Spinal cord (tissue), 10 donors: ENCODE results near the gene NEK6. TPM values are rescaled to one million over a fixed set of nuclear protein-coding genes. Genes with fewer than 3 reads are reported as not detected.
A peak's percentile ranks its signal among the peaks of the same experiment; 100 is the strongest.

Experiments
- DNase-seq, 6 donors: peaks; one replicate each; pipeline versions ENCODE4 v3.0.0 to v3.0.0-alpha.2; 2013 to 2015; ENCODE audit warnings: low spot score in 6 of 6, low read depth in 4 of 6
- H3K27ac ChIP-seq: one replicate; pipeline ENCODE4 v1.5.1; 2013; ENCODE audit warnings: low read depth, low read length, control low read depth
- H3K27me3 ChIP-seq: one replicate; pipeline ENCODE4 v1.6.1; 2013; ENCODE audit warnings: low read length; ENCODE audit not compliant: control insufficient read depth, insufficient read depth
- H3K36me3 ChIP-seq: one replicate; pipeline ENCODE4 v1.6.1; 2013; ENCODE audit warnings: low read length; ENCODE audit not compliant: control insufficient read depth, insufficient read depth
- H3K4me1 ChIP-seq: one replicate; pipeline ENCODE4 v1.6.1; 2013; ENCODE audit warnings: low read length; ENCODE audit not compliant: control insufficient read depth, insufficient read depth
- H3K4me3 ChIP-seq: one replicate; pipeline ENCODE4 v1.5.1; 2013; ENCODE audit warnings: low read depth, low read length, control low read depth
- H3K9me3 ChIP-seq: one replicate; pipeline ENCODE4 v1.6.1; 2013; ENCODE audit warnings: low read length; ENCODE audit not compliant: control insufficient read depth, insufficient read depth
- WGBS: methylation state at CpG from one replicate; pipeline ENCODE4 v1.1.5; 2013; ENCODE audit warnings: missing lambda C conversion rate; ENCODE audit not compliant: insufficient coverage; 5-methylcytosine and 5-hydroxymethylcytosine counted together
- polyA plus RNA-seq, 2 donors: library from polyadenylated mRNA; unstranded; fragments of 120-200 nt; gene quantifications; one replicate each; pipeline ENCODE4 v1.2.1, GENCODE V29; 2013; ENCODE audit not compliant: insufficient read length in 2 of 2
- total RNA-seq, 2 donors: library from RNA; depleted of rRNA in 1 of 2; stranded (reverse); fragments of 120-200 nt in 1 of 2; fragments of >200 nt in 1 of 2; gene quantifications; one replicate each; pipeline versions ENCODE4 v1.2.3 to v1.2.4, GENCODE V29; 2013 to 2014
- donor health status: healthy.

NEK6 gene
- total and polyA plus RNA-seq, 4 donors, result 26.1 to 39.0 (median 30.4) TPM

DNA sequence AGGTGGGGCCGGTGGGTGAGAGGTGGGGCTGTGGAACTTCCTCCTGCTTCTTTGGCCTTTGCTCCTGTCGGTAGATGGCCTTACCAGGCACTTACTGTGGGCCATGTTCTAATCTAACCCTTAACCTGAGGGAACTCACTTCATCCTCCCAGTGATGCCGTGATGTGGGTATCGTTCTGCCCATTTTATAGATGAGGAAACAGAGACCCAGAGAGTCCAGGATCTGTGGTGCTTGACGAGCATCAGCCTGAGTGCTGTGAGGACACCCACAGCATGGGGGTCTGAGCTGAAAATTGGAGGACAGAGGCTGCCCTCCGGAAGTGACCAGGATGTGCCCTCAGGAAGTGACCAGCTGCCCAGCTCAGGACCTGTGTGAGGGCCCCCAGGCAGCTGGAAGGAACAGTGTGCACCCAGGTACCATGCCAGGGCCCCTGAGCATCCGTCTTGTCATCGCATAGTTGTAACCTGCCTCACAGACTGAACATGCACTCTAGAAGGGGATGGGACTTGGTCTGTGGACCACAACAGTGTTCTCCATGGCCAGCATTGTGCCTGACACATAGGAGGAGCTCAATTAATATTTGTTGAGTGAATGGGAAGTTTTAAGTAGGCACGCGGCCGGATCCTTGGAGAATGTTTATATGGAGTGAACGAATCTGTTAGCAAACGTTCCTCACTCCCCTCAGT, 8.5 kb downstream of the NEK6 start:
- no peak for DNase-seq
- Histone ChIP-seq H3K9me3 (no peaks in the 10 kb centered on the region), H3K36me3 (peaks cover 11% of the 10 kb centered on the region), H3K4me3 (no peak overlapping the region), H3K4me1 (peaks cover 76% of the 10 kb centered on the region), H3K27ac (peak overlapping the region; percentile 75), H3K27me3 (no peaks in the 10 kb centered on the region)
- 89% methylated on average over 7 of the region's 13 CpGs for WGBS

GRCh38 chr9:124266826-124267201, 9.1 kb downstream of the NEK6 start:
- Histone ChIP-seq H3K9me3 (no peaks in the 10 kb centered on the region), H3K36me3 (peaks cover 11% of the 10 kb centered on the region), H3K4me3 (no peak overlapping the region), H3K27ac (peak overlapping the region; percentile 75), H3K4me1 (peaks cover 76% of the 10 kb centered on the region), H3K27me3 (no peaks in the 10 kb centered on the region)
- no CpG with 5 or more reads among the region's 2 CpGs for WGBS
- DNase-seq, result no peak

GRCh38 chr9:124267271-124267807, 9.6 kb downstream of the NEK6 start:
- peaks cover 11% of the 10 kb centered on the region for H3K36me3 ChIP-seq
- DNase-seq, result peak in 2 of 6 donors; percentile 56 to 70
- WGBS, result 24% methylated on average over 14 of the region's 15 CpGs
- H3K27ac ChIP-seq, result peak overlapping the region; percentile 75
- peaks cover 76% of the 10 kb centered on the region for H3K4me1 ChIP-seq
- H3K9me3 ChIP-seq, result no peaks in the 10 kb centered on the region
- H3K27me3 ChIP-seq, result no peaks in the 10 kb centered on the region
- no peak overlapping the region for H3K4me3 ChIP-seq

DNA sequence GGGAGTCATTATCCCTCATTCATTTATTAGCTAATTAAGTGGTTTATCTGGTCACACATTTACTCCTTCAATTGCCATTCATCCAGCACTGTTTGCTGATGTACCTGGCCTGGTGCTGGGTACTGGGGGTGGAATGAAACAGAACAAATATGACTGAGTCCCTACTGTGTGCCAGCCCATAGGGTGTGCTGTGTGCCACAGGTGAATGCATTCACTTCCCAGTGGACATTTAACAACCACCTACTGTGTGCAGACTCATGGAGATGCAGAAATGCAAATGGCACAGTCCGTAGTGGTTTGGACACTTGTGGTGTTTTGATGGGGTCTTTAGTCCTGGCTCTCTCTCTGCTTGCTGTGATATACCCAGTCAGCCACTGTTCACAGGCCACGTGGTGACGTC, 10.5 kb downstream of the NEK6 start:
- no peak overlapping the region for H3K4me3 ChIP-seq
- H3K27me3 ChIP-seq, result no peaks in the 10 kb centered on the region
- DNase-seq, result no peak
- no peak overlapping the region for H3K27ac ChIP-seq
- 56% methylated on average over 3 of the region's 3 CpGs for WGBS
- peaks cover 9% of the 10 kb centered on the region for H3K36me3 ChIP-seq
- no peaks in the 10 kb centered on the region for H3K9me3 ChIP-seq
- H3K4me1 ChIP-seq, result peaks cover 76% of the 10 kb centered on the region

DNA sequence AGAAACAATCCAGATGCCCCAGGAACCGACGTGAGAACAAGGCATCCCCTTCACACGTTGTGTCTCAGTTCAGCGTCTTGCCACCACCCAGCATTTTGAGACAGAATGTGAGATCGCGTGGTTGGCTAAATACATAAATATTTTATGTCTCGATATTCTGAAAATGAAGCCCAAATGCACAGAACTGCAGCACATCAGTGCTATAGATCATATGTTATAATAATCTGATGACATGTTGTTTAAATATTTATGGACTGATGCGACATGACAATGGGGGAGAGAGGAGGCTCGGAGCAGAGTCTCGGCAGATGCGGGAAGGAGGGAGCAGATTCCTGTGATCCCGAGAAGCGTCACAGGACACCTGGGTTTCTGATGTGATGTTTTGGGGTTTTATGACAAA, 10.9 kb downstream of the NEK6 start:
- peaks cover 76% of the 10 kb centered on the region for H3K4me1 ChIP-seq
- DNase-seq, result peak in 1 of 6 donors; percentile 45
- 73% methylated on average over 6 of the region's 13 CpGs for WGBS

GRCh38 chr9:124269556-124269955, 11.8 kb downstream of the NEK6 start:
- peaks cover 76% of the 10 kb centered on the region for H3K4me1 ChIP-seq
- H3K9me3 ChIP-seq, result no peaks in the 10 kb centered on the region
- H3K36me3 ChIP-seq, result peaks cover 7% of the 10 kb centered on the region
- H3K27ac ChIP-seq, result no peak overlapping the region
- no peak overlapping the region for H3K4me3 ChIP-seq
- no peak for DNase-seq
- H3K27me3 ChIP-seq, result no peaks in the 10 kb centered on the region
- 98% methylated on average over 6 of the region's 6 CpGs for WGBS

More for the DNA sequence above, 10.9 kb downstream of the NEK6 start:
- Histone ChIP-seq H3K27me3 (no peaks in the 10 kb centered on the region), H3K4me3 (no peak overlapping the region), H3K27ac (no peak overlapping the region), H3K36me3 (peaks cover 7% of the 10 kb centered on the region), H3K9me3 (no peaks in the 10 kb centered on the region)

DNA sequence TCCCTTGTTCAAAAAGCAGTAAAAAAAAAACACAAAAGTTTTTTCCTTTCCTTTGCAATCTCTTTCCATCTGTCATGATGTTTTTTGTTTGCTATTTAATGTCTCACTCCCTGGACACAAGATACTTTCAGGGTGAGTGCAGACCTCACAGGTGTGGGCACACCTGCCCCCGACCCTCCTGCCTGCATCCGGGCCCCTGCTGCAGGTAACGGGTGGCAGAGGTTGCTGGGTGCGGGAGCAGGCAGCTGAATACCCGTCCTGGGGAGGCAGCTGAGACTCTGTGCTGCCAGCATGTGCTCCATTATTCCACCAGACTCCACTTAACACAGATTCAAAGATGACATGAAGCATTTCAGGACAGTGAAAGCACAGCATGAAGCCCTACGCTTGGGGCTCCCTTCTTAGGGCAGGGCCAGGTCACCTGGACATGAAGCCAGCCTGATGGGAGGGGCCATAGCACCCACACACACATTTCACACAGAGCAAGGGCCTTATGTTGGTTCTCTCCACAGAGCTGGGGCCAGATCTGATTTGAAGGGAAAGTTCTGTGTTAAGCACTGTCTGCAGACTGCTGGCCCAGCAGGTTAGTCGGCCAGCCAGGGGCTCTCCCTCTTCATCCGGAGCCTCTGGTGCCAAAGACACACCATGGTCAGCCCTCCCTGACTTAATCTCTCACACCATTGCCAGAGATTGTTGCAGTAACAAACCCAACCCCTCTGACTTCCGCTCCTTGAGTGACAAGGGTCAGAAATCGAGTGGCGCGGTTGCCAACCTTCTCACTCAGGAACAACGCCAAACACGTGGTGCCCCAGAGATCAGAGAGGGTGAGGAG, 13.0 kb downstream of the NEK6 start:
- Histone ChIP-seq H3K36me3 (peaks cover 11% of the 10 kb centered on the region), H3K9me3 (no peaks in the 10 kb centered on the region), H3K4me3 (no peak overlapping the region), H3K27me3 (no peaks in the 10 kb centered on the region), H3K4me1 (peaks cover 79% of the 10 kb centered on the region), H3K27ac (peak overlapping the region; percentile 58)
- 39% methylated on average over 9 of the region's 14 CpGs for WGBS
- DNase-seq, result no peak

DNA sequence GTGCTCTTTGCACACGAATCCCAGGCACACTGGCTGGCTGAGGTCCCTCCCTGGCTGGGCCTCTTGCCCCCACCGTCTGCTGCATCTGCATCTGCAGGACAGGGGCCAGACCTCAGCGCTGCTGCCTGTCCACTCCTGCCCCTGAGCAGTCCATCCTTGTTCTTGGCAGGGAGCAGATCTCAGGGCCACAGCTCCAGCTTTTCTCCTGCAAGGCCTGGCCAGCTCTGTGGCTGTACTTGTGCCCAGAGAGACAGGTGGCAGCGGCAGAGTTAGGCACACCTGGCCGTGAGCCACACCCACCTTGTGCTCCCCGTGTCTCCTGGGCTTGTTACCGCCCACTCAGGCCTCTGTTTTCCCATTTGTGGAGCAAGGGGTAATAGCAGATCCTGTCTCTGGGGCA, 13.9 kb downstream of the NEK6 start:
- Histone ChIP-seq H3K27me3 (no peaks in the 10 kb centered on the region), H3K9me3 (no peaks in the 10 kb centered on the region), H3K4me3 (no peak overlapping the region), H3K4me1 (peaks cover 79% of the 10 kb centered on the region), H3K36me3 (peaks cover 15% of the 10 kb centered on the region), H3K27ac (peak overlapping the region; percentile 80)
- 58% methylated on average over 7 of the region's 7 CpGs for WGBS
- DNase-seq, result no peak

DNA sequence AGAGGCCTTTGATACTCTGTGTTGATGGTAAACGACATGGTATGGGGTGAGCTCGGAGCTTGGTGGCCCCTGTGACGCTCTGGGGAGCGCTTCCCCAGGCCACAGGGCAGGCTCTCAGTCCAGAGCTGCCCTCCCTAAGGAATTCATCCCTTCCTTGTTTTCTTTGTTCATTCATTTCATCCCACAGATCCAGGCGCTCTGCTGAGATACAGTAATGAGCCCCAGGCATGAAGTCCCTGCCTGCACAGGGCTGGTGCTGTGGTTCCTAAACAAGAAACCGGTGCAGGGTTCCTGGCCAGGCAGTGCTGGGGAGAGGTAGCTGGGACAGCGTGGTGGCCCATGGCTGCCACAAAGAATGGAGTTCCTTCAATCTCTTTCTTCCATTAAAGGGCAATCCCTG, 14.4 kb downstream of the NEK6 start:
- Histone ChIP-seq H3K4me3 (no peak overlapping the region), H3K27me3 (no peaks in the 10 kb centered on the region), H3K4me1 (peaks cover 77% of the 10 kb centered on the region), H3K27ac (peak overlapping the region; percentile 80), H3K9me3 (no peaks in the 10 kb centered on the region), H3K36me3 (peaks cover 15% of the 10 kb centered on the region)
- 55% methylated on average over 3 of the region's 7 CpGs for WGBS
- no peak for DNase-seq
